SJSA1 (cell line): ENCODE results near the gene CES5A. TPM values are rescaled to one million over a fixed set of nuclear protein-coding genes. Genes with fewer than 3 reads are reported as not detected.

Experiments
- DNase-seq, 2 experiments: peaks; one replicate each; pipeline ENCODE4 v3.0.0-alpha.2; 2015 to 2020; ENCODE audit warnings: low spot score in 2 of 2, low read depth in 1 of 2
- H3K27ac ChIP-seq: fragments of 250-450 bp; sonication (Bioruptor Pico); 2 replicates; pipeline ENCODE4 v1.5.1; 2020; ENCODE audit warnings: mild to moderate bottlenecking, moderate library complexity
- H3K27me3 ChIP-seq: fragments of 250-450 bp; sonication (Bioruptor Pico); replicated peaks from 2 replicates; pipeline ENCODE4 v1.5.1; 2020; ENCODE audit warnings: mild to moderate bottlenecking, moderate library complexity
- H3K36me3 ChIP-seq: fragments of 250-450 bp; sonication (Bioruptor Pico); 2 replicates; pipeline ENCODE4 v1.5.1; 2020; ENCODE audit warnings: mild to moderate bottlenecking
- H3K4me1 ChIP-seq: fragments of 250-450 bp; sonication (Bioruptor Pico); replicated peaks from 2 replicates; pipeline ENCODE4 v1.6.1; 2021; ENCODE audit warnings: mild to moderate bottlenecking
- H3K4me3 ChIP-seq: fragments of 250-450 bp; sonication (Bioruptor Pico); 2 replicates; pipeline ENCODE4 v1.5.1; 2020; ENCODE audit warnings: mild to moderate bottlenecking
- H3K9me3 ChIP-seq: fragments of 250-450 bp; sonication (Bioruptor Pico); replicated peaks from 2 replicates; pipeline ENCODE4 v1.5.1; 2020; ENCODE audit warnings: mild to moderate bottlenecking
- total RNA-seq: library from RNA; depleted of rRNA; stranded (reverse); fragments of >200 nt; shearing (Covaris generic); gene quantifications from 2 replicates; pipeline ENCODE4 v1.2.3, GENCODE V29; 2014

CES5A gene
- total RNA-seq, 1 experiment from 2014 or later: not detected

- no peak for DNase-seq
- H3K4me1 ChIP-seq: no peaks in the 10 kb centered on the region
- H3K27ac ChIP-seq: no peak overlapping the region
- H3K27me3 ChIP-seq: no peaks in the 10 kb centered on the region
- H3K4me3 ChIP-seq: no peak overlapping the region
- H3K36me3 ChIP-seq: no peaks in the 10 kb centered on the region
- H3K9me3 ChIP-seq: no peaks in the 10 kb centered on the region; the same call in 1 of the 2 replicates
These were observed 26.5 kb upstream of the CES5A start for GRCh38 chr16:55901566-55902217.

GRCh38 chr16:55900616-55901393, 25.6 kb upstream of the CES5A start:
- no peaks in the 10 kb centered on the region for H3K27me3 ChIP-seq

GRCh38 chr16:55899857-55900256, 24.7 kb upstream of the CES5A start:
- no peaks in the 10 kb centered on the region for H3K4me1 ChIP-seq
- no peaks in the 10 kb centered on the region for H3K36me3 ChIP-seq
- no peaks in the 10 kb centered on the region; the same call in 1 of the 2 replicates for H3K9me3 ChIP-seq
- no peak overlapping the region for H3K4me3 ChIP-seq
- DNase-seq: no peak
- no peaks in the 10 kb centered on the region for H3K27me3 ChIP-seq
- H3K27ac ChIP-seq: no peak overlapping the region

More at GRCh38 chr16:55900616-55901393, 25.6 kb upstream of the CES5A start:
- Histone ChIP-seq H3K36me3 (no peaks in the 10 kb centered on the region), H3K9me3 (no peaks in the 10 kb centered on the region; the same call in 1 of the 2 replicates), H3K27ac (no peak overlapping the region), H3K4me1 (no peaks in the 10 kb centered on the region), H3K4me3 (no peak overlapping the region)
- DNase-seq: no peak

- no peak for DNase-seq
- no peak overlapping the region for H3K27ac ChIP-seq
- H3K4me1 ChIP-seq: no peaks in the 10 kb centered on the region
- H3K4me3 ChIP-seq: no peak overlapping the region
- H3K27me3 ChIP-seq: no peaks in the 10 kb centered on the region
- no peaks in the 10 kb centered on the region for H3K9me3 ChIP-seq
- no peaks in the 10 kb centered on the region for H3K36me3 ChIP-seq
These were observed 23.4 kb upstream of the CES5A start for GRCh38 chr16:55898592-55898991.

GRCh38 chr16:55892821-55893220, 17.6 kb upstream of the CES5A start:
- Histone ChIP-seq H3K27ac (no peak overlapping the region), H3K9me3 (no peaks in the 10 kb centered on the region), H3K36me3 (no peaks in the 10 kb centered on the region), H3K27me3 (0 out of 2 replicates have a peak, but pooled peaks cover 2% of the 10 kb centered on the region), H3K4me3 (no peak overlapping the region), H3K4me1 (no peaks in the 10 kb centered on the region)
- DNase-seq: no peak

- Histone ChIP-seq H3K36me3 (no peaks in the 10 kb centered on the region), H3K9me3 (no peaks in the 10 kb centered on the region), H3K4me3 (no peak overlapping the region), H3K27me3 (0 out of 2 replicates have a peak, but pooled peaks cover 2% of the 10 kb centered on the region), H3K4me1 (no peaks in the 10 kb centered on the region), H3K27ac (no peak overlapping the region)
- DNase-seq: no peak
These were observed 14.3 kb upstream of the CES5A start for GRCh38 chr16:55889518-55889917.

GRCh38 chr16:55888546-55888945, 13.4 kb upstream of the CES5A start:
- Histone ChIP-seq H3K9me3 (no peaks in the 10 kb centered on the region), H3K27me3 (0 out of 2 replicates have a peak, but pooled peaks cover 2% of the 10 kb centered on the region), H3K4me3 (no peak overlapping the region), H3K36me3 (no peaks in the 10 kb centered on the region), H3K27ac (no peak overlapping the region), H3K4me1 (no peaks in the 10 kb centered on the region)
- DNase-seq: no peak

- H3K27ac ChIP-seq: no peak overlapping the region
- H3K4me1 ChIP-seq: no peaks in the 10 kb centered on the region
- no peak for DNase-seq
- H3K4me3 ChIP-seq: no peak overlapping the region
- H3K27me3 ChIP-seq: no peaks in the 10 kb centered on the region
- no peaks in the 10 kb centered on the region for H3K9me3 ChIP-seq
- no peaks in the 10 kb centered on the region for H3K36me3 ChIP-seq
These were observed 1.7 kb upstream of the CES5A start for GRCh38 chr16:55876854-55877253.

- H3K27me3 ChIP-seq: no peaks in the 10 kb centered on the region
- H3K36me3 ChIP-seq: no peaks in the 10 kb centered on the region
- H3K4me1 ChIP-seq: no peaks in the 10 kb centered on the region
- H3K4me3 ChIP-seq: no peak overlapping the region
- no peaks in the 10 kb centered on the region for H3K9me3 ChIP-seq
- no peak for DNase-seq
- no peak overlapping the region for H3K27ac ChIP-seq
These were observed 2.1 kb downstream of the CES5A start for GRCh38 chr16:55873122-55873521.

GRCh38 chr16:55872130-55872529, 3.0 kb downstream of the CES5A start:
- H3K27ac ChIP-seq: no peak overlapping the region
- no peak overlapping the region for H3K4me3 ChIP-seq
- no peaks in the 10 kb centered on the region for H3K36me3 ChIP-seq
- H3K9me3 ChIP-seq: no peaks in the 10 kb centered on the region
- no peak for DNase-seq
- no peaks in the 10 kb centered on the region for H3K4me1 ChIP-seq
- H3K27me3 ChIP-seq: no peaks in the 10 kb centered on the region

- no peak for DNase-seq
These were observed 3.6 kb downstream of the CES5A start for GRCh38 chr16:55871411-55872038.

GRCh38 chr16:55868980-55869379, 6.2 kb downstream of the CES5A start:
- H3K4me3 ChIP-seq: no peak overlapping the region
- no peaks in the 10 kb centered on the region for H3K9me3 ChIP-seq
- DNase-seq: no peak
- H3K4me1 ChIP-seq: no peaks in the 10 kb centered on the region
- H3K27ac ChIP-seq: no peak overlapping the region
- no peaks in the 10 kb centered on the region for H3K36me3 ChIP-seq
- no peaks in the 10 kb centered on the region for H3K27me3 ChIP-seq

More at GRCh38 chr16:55871411-55872038, 3.6 kb downstream of the CES5A start:
- Histone ChIP-seq H3K9me3 (no peaks in the 10 kb centered on the region), H3K36me3 (no peaks in the 10 kb centered on the region), H3K27ac (no peak overlapping the region), H3K4me3 (no peak overlapping the region), H3K4me1 (no peaks in the 10 kb centered on the region), H3K27me3 (no peaks in the 10 kb centered on the region)

GRCh38 chr16:55868137-55868536, 7.0 kb downstream of the CES5A start:
- Histone ChIP-seq H3K4me3 (no peak overlapping the region), H3K4me1 (no peaks in the 10 kb centered on the region), H3K27ac (no peak overlapping the region), H3K27me3 (no peaks in the 10 kb centered on the region), H3K36me3 (no peaks in the 10 kb centered on the region), H3K9me3 (no peaks in the 10 kb centered on the region)
- no peak for DNase-seq

- Histone ChIP-seq H3K4me3 (no peak overlapping the region), H3K4me1 (no peaks in the 10 kb centered on the region), H3K9me3 (no peaks in the 10 kb centered on the region), H3K27me3 (no peaks in the 10 kb centered on the region), H3K36me3 (no peaks in the 10 kb centered on the region), H3K27ac (no peak overlapping the region)
- no peak for DNase-seq
These were observed 13.9 kb downstream of the CES5A start for GRCh38 chr16:55861288-55861687.
